Fibroblast of pulmonary artery (primary cell): Measurements from ENCODE around the gene TOMM20.

ENCODE experiments used
- DNase-seq: peaks from one replicate; pipeline ENCODE4 v3.0.0-alpha.2; 2010; ENCODE audit warnings: low read depth
- H3K4me3 ChIP-seq: replicated peaks from 2 replicates; pipeline ENCODE4 v1.5.1; 2011; ENCODE audit warnings: low read depth, mild to moderate bottlenecking, control low read depth, low read length, moderate library complexity
- CTCF ChIP-seq: IDR thresholded peaks from 2 replicates; pipeline ENCODE4 v1.5.1; 2011; ENCODE audit warnings: mild to moderate bottlenecking, control low read depth, low read length, inconsistent platforms; ENCODE audit errors: missing control alignments

Gene TOMM20

DNA sequence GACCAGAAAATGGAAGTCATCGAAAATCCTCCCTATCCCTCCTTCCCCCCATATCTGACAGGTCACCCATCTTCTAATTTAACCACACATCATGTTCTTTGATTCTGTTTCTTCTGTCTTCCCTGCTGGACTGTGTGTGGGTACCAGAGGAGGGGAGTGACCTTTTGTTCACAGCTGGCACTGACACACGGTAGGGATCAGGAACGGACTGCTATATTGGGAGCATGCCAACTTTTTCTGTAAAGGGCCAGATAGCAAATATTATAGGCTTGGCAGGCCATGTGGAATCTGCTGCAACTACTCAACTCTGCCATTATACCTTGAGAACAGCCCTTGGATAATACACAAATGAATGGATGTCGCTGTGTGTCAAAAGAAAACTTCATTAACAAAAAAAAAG lies 7.5 kb upstream of the TOMM20 start:
- no peak for TF ChIP-seq CTCF
- H3K4me3 ChIP-seq: no peak overlapping the region
- DNase-seq: no peak

DNA sequence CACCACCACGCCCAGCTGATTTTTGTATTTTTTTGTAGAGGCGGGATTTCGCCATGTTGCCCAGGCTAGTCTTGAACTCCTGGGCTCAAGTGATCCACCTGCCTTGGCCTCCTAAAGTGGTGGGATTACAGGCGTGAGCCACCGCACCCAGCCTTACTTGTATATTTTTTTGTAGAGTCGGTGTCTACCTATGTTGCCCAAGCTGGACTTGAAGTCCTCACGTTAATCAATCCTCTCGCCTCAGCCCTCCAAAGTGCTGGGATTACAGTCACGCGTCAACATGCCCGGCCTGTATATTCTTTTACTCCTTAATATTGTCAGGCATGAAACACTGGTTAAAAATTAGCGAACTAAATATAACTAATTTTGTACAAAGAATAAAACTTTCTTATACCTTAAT lies 5.5 kb upstream of the TOMM20 start:
- H3K4me3 ChIP-seq: no peak overlapping the region
- no peak for TF ChIP-seq CTCF
- no peak for DNase-seq

GRCh38 chr1:235133086-235133485 lies 4.4 kb upstream of the TOMM20 start:
- no peak overlapping the region for H3K4me3 ChIP-seq
- DNase-seq: no peak
- TF ChIP-seq CTCF: no peak

DNA sequence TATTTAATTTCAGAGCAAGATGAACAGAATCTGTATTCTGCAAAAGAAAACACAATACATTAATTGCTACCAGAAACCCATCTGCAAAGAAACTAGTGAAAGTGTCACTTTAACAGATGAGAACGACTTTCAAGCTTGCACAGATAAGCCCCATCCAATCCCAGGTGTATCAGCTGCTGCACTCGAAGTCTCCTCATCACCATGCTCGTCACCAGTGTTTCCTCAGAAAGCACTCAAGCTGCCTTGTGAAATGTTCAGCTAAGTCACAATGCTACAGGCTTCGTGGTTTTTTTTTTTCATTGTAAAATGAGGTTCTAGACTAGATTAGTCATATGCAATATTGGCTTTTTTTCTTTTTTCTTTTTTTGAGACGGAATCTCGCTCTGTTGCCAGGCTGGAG lies 3.3 kb upstream of the TOMM20 start:
- H3K4me3 ChIP-seq: no peak overlapping the region
- no peak for TF ChIP-seq CTCF
- no peak for DNase-seq

DNA sequence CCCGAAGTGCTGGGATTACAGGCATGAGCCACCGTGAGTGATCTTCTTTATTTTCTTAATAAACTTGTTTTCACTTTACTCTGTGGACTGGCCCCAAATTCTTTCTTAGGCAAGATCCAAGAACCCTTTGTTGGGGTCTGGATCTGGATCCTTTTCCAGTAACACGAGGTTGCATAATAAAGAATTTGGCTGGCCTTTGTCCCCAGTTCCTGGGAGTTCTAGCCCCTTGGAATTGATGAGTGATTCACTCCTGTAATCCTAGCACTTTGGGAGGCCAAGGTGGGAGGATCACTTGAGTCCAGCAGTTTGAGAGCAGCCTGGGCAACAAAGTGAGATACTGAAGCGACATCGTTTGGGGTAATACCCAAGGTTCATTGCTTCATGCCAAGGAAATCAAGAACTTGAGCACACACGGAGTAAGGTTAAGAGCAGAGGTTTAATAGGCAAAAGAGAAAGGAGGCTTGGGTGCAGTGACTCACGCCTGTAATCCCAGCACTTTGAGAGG lies 2.2 kb upstream of the TOMM20 start:
- no peak for TF ChIP-seq CTCF
- no peak overlapping the region for H3K4me3 ChIP-seq
- DNase-seq: no peak

GRCh38 chr1:235129774-235130570 lies 1.3 kb upstream of the TOMM20 start:
- no peak for TF ChIP-seq CTCF
- DNase-seq: no peak
- H3K4me3 ChIP-seq: no peak overlapping the region

DNA sequence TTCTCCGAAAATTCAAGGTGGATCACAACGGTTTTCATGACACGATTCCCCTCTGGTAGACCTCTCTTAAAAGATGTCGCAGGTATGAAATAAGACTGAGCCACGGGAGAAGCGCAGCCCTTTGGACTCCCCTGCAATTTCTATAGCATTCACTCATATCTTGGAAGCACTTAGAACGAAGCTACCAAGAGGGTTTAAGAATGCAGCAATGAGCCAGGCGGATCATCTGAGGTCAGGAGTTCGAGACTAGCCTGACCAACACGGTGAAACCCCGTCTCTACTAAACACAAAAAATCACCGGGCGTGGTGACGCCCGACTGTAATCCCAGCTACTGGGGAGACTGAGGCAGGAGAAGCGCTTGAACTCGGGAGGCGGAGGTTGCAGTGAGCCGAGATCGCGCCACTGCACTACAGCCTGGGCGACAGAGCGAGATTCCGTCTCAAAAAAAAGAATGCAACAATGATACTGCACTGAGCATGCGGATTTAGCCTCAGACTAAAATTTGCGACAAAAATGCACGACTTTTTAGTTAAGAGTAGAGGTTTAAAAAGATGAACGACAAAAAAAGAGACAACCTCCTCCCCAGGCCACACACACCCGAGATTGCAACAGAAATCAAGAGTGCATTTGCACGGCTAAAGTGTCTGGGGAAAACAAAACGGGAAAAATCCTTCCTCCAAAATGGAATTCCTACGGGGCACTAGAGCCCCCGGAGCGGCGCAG lies 743 bp downstream of the TOMM20 start:
- no peak for TF ChIP-seq CTCF
- peak; percentile 27 for DNase-seq
- H3K4me3 ChIP-seq: peak overlapping the region; percentile 82
